NCI-H1436 (cell line): ENCODE results near the gene GUCA2A.

Experiments used
- DNase-seq: peaks from one replicate; lab custom pipeline; 2025; lab: John Stamatoyannopoulos, UW

Gene GUCA2A

DNA sequence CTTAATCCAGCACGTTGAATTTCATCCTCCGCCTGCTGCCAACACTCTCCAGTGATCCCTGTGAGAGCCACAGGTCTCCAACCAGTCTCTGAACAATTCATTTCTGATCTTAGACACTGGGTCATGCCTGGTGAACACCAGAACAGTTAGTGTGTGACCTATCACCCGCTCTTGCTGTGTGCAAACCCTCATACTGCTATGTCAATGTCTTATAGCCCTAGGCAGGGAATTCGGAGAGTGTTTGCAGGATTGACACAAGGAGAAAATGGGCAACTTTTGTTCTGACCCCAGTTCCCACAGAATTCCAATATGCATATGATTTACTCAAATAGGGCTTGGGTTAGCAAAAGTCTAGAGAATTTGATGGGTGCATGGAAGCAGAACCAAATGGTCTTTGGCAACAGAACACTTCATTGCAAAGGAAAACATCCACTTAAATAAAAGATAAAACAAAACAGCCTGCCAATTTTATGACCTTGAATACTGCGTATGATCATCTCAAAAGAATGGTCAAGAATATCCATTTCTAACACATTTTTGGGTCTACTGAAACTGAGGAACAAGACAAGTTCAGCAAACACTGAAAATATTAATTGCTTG is 34.4 kb downstream of the GUCA2A start:
- no peak for DNase-seq

GRCh38 chr1:42128964-42129363 is 35.6 kb downstream of the GUCA2A start:
- no peak for DNase-seq

DNA sequence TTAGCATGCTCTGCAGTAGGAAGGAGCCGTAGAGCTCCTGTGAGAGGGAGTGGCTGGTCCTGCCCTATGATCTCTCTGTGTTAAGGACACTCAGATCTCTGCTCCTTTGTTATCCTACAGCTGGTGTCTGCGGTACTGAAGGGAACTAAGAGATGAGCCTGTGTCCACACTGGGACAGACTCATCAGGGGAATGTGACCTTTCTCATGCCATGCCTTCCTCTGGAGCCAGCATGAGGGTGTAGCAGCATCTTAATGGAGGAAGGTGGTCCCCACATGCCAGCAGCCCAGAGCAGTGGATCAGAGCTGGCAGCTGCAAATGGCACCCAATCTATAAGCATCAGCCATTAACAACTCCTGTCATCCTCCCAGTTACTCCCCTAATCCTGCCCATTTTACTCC is 36.0 kb downstream of the GUCA2A start:
- no peak for DNase-seq

DNA sequence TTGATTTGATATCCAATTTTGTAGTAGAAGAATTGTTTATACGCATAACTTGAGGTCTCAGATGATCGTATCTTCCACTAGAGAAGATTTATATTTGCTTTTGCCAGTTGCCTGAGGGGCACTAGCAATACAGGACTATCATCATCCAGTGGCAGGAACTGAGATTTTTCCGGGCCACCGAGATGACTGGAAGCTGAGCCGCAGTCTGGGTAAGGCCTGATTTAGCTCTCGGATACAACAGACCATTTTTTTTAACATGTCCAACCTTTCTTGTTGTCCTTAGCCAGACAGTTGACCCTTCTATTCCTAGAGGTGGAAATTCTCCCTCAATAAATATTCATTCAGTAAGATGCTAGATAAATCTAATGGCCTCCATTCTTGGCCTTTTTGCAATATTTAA is 36.8 kb downstream of the GUCA2A start:
- no peak for DNase-seq

DNA sequence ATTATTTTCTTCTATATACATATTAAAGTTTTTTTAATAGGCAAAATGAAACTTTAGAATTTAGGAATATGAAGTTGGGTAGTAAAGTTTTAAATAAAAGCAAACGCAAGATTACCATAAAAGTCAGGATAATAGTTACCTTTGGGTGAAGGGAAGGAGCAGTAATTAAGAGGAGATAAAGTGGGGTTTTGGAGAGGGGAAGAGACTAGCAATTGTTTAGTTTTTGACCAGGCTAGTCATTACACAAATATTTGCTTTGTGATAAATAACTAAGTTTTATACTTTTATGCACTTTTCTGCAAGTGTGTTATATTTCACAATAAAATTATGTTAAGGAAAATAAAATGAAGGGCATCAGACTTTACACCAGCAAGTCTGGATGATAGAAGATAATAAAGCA is 39.0 kb downstream of the GUCA2A start:
- no peak for DNase-seq

- DNase-seq: no peak
Observed at GRCh38 chr1:42122408-42122807, 42.1 kb downstream of the GUCA2A start.

DNA sequence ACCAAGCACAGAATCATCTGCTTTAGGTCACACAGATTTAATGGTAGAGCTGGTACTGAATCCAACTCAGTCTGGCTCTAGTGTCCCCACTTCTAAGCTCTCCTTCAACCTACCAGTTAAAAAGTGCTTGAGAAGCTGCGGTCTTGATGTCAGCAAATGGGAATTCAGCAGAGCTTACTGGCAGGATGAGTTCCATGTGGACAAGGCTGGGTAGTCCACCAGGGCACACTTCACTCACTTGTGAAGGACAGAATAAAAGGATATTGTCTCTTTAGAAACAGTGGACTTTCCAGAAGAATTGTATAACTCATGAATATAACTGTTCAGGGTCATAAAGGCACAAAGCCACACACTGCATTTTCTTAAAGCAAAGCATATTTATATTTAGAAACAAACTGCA is 46.4 kb downstream of the GUCA2A start:
- no peak for DNase-seq

GRCh38 chr1:42117214-42117613 is 47.3 kb downstream of the GUCA2A start:
- no peak for DNase-seq

- no peak for DNase-seq
Observed at GRCh38 chr1:42114229-42114628, 50.3 kb downstream of the GUCA2A start.
